ES-I3 (cell line): ENCODE data around the gene TRPC4.

Experiments used
- H3K36me3 ChIP-seq: 2 replicates; pipeline ENCODE4 v1.6.1; 2013; ENCODE audit warnings: mild to moderate bottlenecking, low read length, control low read depth, moderate library complexity; ENCODE audit not compliant: insufficient read depth
- H3K4me1 ChIP-seq: 2 replicates; pipeline ENCODE4 v1.6.1; 2013; ENCODE audit warnings: mild to moderate bottlenecking, control low read depth, low read length; ENCODE audit not compliant: insufficient read depth
- H3K9ac ChIP-seq: 2 replicates; pipeline ENCODE4 v1.6.1; 2013; ENCODE audit warnings: low read depth, mild to moderate bottlenecking, low read length, moderate library complexity
- H3K9me3 ChIP-seq: 2 replicates; pipeline ENCODE4 v1.6.1; 2013; ENCODE audit warnings: mild to moderate bottlenecking, low read length, moderate library complexity; ENCODE audit not compliant: control insufficient read depth, insufficient read depth

TRPC4 gene

DNA sequence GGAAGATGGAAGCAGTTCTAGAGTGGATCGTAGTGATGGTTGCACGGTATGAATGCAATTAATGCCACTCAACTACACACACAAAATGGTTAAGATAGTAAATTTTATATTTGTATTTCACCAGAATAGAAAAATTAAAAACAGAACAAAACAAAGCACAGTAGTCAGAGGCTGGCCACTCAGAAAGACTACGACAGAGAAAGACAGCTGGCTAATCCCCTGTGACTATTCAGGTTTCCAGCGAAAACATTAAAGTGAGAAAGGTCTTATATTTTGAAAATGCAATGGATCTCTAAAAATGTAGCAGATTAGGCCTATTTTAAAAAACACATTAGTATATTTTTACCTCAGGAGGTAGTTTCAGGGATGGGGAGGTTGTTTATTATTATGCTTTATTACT lies 139.7 kb downstream of the TRPC4 start:
- H3K36me3 ChIP-seq = no peaks in the 10 kb centered on the region
- H3K9me3 ChIP-seq = no peaks in the 10 kb centered on the region
- H3K4me1 ChIP-seq = no peaks in the 10 kb centered on the region
- H3K9ac ChIP-seq = no peak overlapping the region

DNA sequence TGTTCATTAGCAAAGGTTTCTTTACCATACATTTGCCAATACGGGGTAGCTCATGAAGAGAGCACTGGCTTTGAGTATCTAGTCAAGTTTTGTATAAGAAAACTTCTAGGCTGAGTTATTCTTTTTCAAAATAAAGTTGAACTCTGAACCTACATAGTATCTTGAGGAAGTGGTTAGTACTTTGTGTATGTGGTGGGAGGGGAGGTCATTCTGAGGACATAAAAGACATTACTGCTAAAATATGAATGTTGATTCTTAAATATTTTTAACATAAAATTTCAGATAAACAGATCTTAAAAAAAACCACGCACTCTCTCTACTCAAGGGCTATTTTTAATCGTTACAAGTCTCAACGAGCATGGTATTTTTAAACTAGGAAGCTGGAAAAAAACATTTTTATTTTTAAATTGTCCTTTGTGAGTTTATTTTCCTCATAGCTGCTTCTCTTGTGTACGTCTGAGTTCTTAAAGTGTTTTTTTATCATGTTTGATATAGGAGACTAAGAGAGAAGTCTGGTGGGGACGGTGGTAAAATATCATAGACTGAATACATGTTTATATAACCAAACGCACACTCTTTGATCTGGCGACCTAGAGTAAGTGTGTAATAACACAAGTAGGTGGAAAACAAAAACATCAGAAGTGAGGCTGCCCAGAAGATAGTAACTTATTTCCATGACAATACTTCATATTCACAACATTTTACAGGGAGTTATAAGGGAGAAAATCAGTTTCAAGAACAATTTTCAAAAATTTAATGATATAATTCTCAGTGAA lies 153.0 kb downstream of the TRPC4 start:
- no peaks in the 10 kb centered on the region for H3K4me1 ChIP-seq
- H3K9me3 ChIP-seq = no peaks in the 10 kb centered on the region
- H3K9ac ChIP-seq = no peak overlapping the region
- no peaks in the 10 kb centered on the region for H3K36me3 ChIP-seq

DNA sequence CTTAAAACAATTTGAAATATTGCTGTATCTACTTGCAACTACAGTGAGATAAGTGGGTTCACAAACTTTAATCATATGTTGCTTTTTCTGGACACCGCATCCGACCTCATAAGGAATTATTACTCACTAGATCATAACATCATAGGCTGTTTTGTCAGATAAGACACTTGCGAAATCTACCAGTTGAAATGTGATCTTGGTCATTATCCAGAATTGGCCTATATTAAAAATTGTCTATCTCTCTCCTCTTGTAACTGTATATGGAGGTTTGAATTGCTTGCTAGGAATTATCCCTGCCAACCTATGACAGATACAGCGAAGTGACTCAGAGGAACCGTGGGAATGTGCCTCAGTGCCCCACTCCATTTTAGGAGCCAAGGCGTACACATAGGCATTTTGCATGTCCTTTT lies 154.0 kb downstream of the TRPC4 start:
- H3K9me3 ChIP-seq = no peaks in the 10 kb centered on the region
- no peaks in the 10 kb centered on the region for H3K36me3 ChIP-seq
- H3K4me1 ChIP-seq = no peaks in the 10 kb centered on the region
- H3K9ac ChIP-seq = no peak overlapping the region

DNA sequence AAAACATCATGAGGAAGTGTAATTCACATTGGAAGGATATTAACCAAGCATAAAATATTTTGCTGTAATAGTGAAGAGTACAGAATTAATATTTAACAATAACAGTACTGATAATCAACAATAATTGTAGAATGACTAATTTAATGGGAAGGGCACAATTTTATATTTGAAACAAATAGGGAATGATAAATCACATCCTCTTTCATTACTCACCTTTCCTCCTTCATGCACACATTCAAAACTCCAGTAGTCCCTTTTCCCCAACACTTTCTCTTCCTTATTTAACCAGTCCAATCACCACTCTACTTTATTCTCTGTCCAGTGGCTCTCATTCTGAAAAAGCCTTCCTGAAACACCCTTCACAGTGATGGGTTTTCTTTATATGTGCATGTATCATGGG lies 160.3 kb downstream of the TRPC4 start:
- no peak overlapping the region for H3K9ac ChIP-seq
- no peaks in the 10 kb centered on the region for H3K36me3 ChIP-seq
- no peaks in the 10 kb centered on the region for H3K4me1 ChIP-seq
- H3K9me3 ChIP-seq = no peaks in the 10 kb centered on the region

DNA sequence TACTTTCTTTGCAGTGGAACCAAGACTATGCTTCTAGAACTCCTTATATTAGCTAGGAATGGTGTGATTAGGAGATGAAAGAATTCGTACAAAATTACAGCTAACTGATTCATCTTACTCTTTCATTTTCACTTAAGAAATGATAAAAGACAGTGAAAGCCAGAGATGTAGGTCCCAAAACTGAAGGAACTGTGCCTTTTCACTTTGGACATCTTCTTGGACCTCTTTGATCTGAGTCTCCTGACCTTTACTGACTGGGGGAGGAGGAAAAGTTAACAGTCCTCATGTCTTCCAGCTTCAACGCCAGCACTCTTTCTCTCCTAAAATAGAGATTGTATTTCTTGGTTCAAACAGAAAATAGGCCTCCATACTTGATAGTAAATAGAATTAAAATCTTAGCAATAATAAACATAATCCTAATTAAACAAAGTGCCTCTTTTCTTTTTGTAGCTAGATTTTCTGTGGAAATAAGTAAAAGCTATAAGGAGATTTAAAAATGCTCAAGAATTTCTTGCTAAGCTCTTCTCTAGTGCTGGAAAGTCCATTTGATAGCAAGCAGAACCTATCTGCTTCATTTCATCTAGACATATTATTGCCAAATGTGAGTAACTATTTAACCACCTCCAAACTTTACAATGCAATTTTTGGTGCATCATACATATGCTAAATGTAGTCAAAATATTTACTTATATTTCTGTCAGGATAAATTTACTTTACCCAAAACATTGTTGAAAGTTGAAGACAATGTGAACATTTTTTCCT lies 161.7 kb downstream of the TRPC4 start:
- H3K9me3 ChIP-seq = no peaks in the 10 kb centered on the region
- H3K9ac ChIP-seq = no peak overlapping the region
- H3K4me1 ChIP-seq = no peaks in the 10 kb centered on the region
- H3K36me3 ChIP-seq = no peaks in the 10 kb centered on the region

DNA sequence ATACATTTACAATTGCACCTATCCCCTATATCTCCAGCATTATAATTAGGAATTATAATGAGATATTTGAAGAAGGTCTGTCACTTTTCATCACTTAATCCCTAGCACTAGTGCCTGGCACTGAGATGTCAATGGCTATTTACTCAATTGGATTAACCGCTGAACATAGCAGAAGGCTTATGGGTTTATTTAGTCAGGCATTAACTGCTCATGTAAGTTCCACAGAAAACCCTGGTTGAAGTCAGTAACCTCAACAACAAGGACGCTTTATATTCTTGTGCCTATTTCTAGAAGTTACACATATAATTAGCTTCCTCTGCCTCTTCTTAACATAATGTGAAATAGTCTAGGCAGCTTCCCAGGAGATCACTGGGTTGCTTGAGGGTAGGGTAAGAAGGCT lies 163.5 kb downstream of the TRPC4 start:
- no peak overlapping the region for H3K9ac ChIP-seq
- H3K36me3 ChIP-seq = no peaks in the 10 kb centered on the region
- no peaks in the 10 kb centered on the region for H3K9me3 ChIP-seq
- H3K4me1 ChIP-seq = no peaks in the 10 kb centered on the region

DNA sequence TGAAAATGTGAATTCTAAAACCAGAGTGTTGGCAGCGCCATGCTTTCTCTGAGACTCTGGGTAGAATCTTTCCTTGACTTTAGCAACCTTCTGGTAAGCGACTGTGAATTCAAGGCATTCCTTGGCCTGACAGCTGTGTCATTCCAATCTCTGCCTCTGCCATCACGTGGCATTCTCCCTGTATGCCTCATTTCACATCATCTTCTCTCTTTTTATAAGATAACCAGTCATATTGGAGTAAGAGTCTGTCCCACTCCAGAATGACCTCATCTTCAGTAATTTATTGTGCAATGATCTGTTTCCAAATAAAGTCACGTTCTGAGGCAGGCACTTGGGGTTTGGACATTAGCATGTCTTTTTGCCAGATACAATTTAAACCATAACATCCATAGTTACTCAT lies 167.6 kb downstream of the TRPC4 start:
- Histone ChIP-seq H3K36me3 (no peaks in the 10 kb centered on the region), H3K9me3 (no peaks in the 10 kb centered on the region), H3K4me1 (no peaks in the 10 kb centered on the region)

DNA sequence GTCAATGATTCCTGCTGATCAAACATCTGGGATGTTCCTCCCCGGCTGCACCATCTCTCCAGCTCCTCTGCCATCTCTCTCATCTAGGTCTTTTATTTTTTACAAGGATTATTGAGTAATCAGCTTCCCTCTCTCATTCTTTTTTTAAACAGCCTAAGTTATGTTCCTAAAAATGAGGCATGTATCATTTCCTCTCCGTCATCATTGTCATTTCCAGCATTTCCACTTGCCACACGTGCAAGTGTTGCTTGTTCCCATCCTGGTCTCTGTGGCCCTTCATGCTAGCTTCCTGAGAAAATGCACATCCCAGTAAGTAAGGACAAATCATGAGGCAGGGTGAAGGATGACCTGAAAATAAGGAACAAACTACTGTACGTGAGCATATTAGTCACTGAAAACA lies 168.3 kb downstream of the TRPC4 start:
- Histone ChIP-seq H3K9ac (no peak overlapping the region), H3K36me3 (no peaks in the 10 kb centered on the region), H3K9me3 (no peaks in the 10 kb centered on the region)

More for the DNA sequence above, 167.6 kb downstream of the TRPC4 start:
- H3K9ac ChIP-seq = no peak overlapping the region

DNA sequence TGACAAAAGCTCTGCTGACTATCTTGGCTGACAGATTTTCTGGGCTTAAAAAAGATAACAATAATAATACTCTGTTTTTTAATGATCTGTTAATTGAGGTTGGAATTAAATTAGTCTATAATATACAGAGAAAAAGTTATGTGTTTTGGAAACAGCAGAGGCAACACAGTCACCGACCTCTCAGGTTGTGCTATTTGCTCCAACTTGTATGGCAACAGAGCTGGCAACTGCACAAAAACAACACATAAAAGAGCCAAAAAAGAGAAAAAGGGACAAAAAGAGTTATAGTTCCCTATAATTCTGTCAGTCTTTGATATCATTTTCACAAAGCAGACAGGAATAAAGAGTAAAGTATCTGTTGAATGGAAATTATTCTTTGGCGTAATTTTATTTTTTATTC lies 168.7 kb downstream of the TRPC4 start:
- H3K9ac ChIP-seq = no peak overlapping the region

More for the DNA sequence above, 168.3 kb downstream of the TRPC4 start:
- H3K4me1 ChIP-seq = no peaks in the 10 kb centered on the region

DNA sequence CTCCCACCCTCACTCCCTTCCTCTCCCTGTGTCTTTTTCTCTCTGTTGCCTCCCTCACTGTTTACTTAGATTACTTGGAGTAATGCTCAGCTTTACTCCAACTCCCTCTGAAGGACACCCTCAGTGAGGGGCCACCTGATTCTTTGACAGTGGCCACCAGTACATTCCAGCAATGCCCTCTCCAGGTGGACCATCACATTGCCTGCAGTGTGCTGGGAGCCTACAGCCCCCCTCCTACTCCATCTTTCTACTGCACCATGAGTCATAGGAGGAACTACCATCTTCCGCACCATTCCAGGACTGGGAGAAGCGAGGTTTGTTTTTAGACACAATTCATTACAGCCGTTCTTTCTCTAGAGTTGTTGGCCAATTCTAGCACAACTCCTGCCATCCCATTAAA lies 174.4 kb downstream of the TRPC4 start:
- H3K9ac ChIP-seq = no peak overlapping the region
- H3K4me1 ChIP-seq = no peaks in the 10 kb centered on the region
- no peaks in the 10 kb centered on the region for H3K36me3 ChIP-seq
- H3K9me3 ChIP-seq = no peaks in the 10 kb centered on the region

More for the DNA sequence above, 168.7 kb downstream of the TRPC4 start:
- Histone ChIP-seq H3K9me3 (no peaks in the 10 kb centered on the region), H3K4me1 (no peaks in the 10 kb centered on the region), H3K36me3 (no peaks in the 10 kb centered on the region)

DNA sequence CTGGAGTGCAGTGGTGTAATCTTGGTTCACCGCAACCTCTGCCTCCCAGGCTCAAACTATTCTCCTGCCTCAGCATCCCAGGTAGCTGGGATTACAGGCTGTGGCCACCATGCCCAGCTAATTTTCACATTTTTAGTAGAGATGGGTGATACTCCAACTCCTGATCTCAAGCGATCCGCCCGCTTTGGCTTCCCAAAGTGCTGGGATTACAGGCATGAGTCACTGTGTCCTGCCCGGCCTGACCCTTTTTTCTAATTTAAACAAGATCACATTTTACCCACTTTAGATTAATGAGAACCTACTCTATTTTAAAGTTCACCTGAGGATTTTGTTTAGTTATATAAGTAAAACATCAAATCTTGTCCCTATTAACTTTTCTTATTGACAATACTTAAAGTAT lies 179.2 kb downstream of the TRPC4 start:
- Histone ChIP-seq H3K9ac (no peak overlapping the region), H3K9me3 (no peaks in the 10 kb centered on the region), H3K36me3 (no peaks in the 10 kb centered on the region), H3K4me1 (no peaks in the 10 kb centered on the region)

DNA sequence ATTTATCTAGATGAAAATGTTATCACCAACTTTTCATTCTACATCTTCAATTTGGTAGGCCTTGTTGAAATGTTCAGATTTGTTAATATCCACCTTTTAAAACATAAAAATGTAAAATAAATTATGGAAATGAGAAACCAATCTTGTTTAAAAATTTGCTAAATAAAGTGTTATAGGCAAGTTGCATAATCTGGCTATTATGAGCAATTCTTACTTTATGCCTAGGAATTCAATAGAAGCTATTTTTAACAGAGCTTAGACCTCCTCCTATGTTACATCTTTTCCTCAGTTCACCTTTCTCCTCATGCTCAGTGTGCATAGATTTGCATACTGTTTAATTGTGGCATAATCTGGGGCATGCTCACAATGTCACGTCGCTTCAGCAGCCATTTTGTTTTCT lies 183.1 kb downstream of the TRPC4 start:
- Histone ChIP-seq H3K9me3 (no peaks in the 10 kb centered on the region), H3K36me3 (no peaks in the 10 kb centered on the region), H3K9ac (no peak overlapping the region), H3K4me1 (no peaks in the 10 kb centered on the region)

DNA sequence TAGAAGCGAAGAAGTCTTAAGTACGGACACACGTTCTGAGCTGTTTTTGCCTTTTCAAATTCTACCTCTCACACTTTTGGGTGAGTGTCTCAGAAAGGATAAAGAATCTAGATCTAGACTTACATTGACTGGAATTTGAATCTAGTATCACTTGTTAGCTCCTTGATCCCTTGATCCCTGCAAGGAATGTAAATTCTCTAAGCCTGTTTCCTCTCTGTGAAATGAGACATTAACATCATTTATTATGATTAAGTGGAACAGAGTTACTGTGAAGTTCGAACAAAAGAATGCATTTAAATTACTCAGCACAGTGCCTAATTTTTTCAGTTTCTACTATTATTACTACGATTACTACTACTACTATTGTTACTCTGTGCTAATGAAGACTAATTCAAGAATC lies 184.4 kb downstream of the TRPC4 start:
- Histone ChIP-seq H3K4me1 (no peaks in the 10 kb centered on the region), H3K36me3 (no peaks in the 10 kb centered on the region), H3K9ac (no peak overlapping the region), H3K9me3 (no peaks in the 10 kb centered on the region)

DNA sequence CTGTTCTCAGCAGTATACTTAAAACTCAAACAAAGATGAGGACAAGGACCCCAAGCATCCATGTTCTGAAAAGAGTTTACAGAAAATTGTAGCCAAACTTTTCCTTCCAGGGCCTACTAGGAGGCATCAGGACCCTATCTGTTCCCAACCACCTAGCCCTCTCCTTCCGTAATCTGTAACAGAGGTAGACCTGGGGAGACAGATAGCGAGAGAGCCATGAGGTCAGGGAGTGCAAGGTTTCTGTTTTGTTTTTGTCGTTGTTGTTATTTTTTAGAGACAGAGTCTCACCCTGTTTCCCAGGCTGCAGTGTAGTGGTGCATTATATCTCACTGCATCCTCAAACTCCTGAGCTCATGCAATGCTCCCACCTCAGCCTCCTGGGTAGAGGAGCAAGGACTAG lies 187.1 kb downstream of the TRPC4 start:
- Histone ChIP-seq H3K36me3 (no peaks in the 10 kb centered on the region), H3K4me1 (no peaks in the 10 kb centered on the region)

More for the DNA sequence above, 187.1 kb downstream of the TRPC4 start:
- H3K9ac ChIP-seq = no peak overlapping the region
- no peaks in the 10 kb centered on the region for H3K9me3 ChIP-seq
